DOHH2 (cell line): ENCODE data around the gene MYNN.

Experiments
- H3F3A ChIP-seq: fragments of 200-600 bp; sonication (generic), shearing (Covaris generic); 2 replicates; pipeline ENCODE4 v1.6.0; 2016; ENCODE audit warnings: antibody characterized with exemption, mild to moderate bottlenecking; ENCODE audit not compliant: control insufficient read depth, insufficient read depth
- H3K27ac ChIP-seq: fragments of 200-600 bp; sonication (generic); 2 replicates; pipeline ENCODE4 v1.5.1; 2014; ENCODE audit warnings: low read depth, mild to moderate bottlenecking, low read length, moderate library complexity
- H3K27me3 ChIP-seq: fragments of 200-600 bp; sonication (generic); 2 replicates; pipeline ENCODE4 v1.6.1; 2014; ENCODE audit warnings: mild to moderate bottlenecking, low read length, mixed read lengths; ENCODE audit not compliant: control insufficient read depth
- H3K36me3 ChIP-seq: fragments of 200-600 bp; sonication (generic); 2 replicates; pipeline ENCODE4 v1.6.1; 2014; ENCODE audit warnings: mild to moderate bottlenecking, low read length, moderate library complexity, mixed read lengths; ENCODE audit not compliant: control insufficient read depth
- H3K4me1 ChIP-seq: fragments of 200-600 bp; sonication (generic); 2 replicates; pipeline ENCODE4 v1.6.1; 2014; ENCODE audit warnings: mild to moderate bottlenecking, low read length, mixed read lengths; ENCODE audit not compliant: control insufficient read depth
- H3K4me2 ChIP-seq: fragments of 200-600 bp; sonication (generic); 2 replicates; pipeline ENCODE4 v1.6.0; 2014; ENCODE audit warnings: mild to moderate bottlenecking, low read length, moderate library complexity
- H3K4me3 ChIP-seq: fragments of 200-600 bp; sonication (generic); 2 replicates; pipeline ENCODE4 v1.5.1; 2014; ENCODE audit warnings: mild to moderate bottlenecking, low read length, mixed read lengths
- H3K79me2 ChIP-seq: fragments of 200-600 bp; sonication (generic); 2 replicates; pipeline ENCODE4 v1.6.1; 2014; ENCODE audit warnings: mild to moderate bottlenecking, low read length, mixed read lengths; ENCODE audit not compliant: control insufficient read depth
- H3K9me2 ChIP-seq: fragments of 200-600 bp; sonication (generic); replicated peaks from 2 replicates; pipeline ENCODE4 v1.6.1; 2014; ENCODE audit warnings: mild to moderate bottlenecking, low read length, mixed read lengths; ENCODE audit not compliant: control insufficient read depth
- H3K9me3 ChIP-seq: fragments of 200-600 bp; sonication (generic); 2 replicates; pipeline ENCODE4 v1.6.1; 2014; ENCODE audit warnings: antibody characterized with exemption, low read length, mixed read lengths; ENCODE audit not compliant: control insufficient read depth, insufficient read depth
- H4K20me1 ChIP-seq: fragments of 200-600 bp; sonication (generic); 2 replicates; pipeline ENCODE4 v1.6.0; 2014; ENCODE audit warnings: low read depth, mild to moderate bottlenecking, antibody characterized with exemption, low read length, moderate library complexity; ENCODE audit not compliant: control insufficient read depth, insufficient read depth
- CTCF ChIP-seq: fragments of 200-600 bp; sonication (generic); IDR thresholded peaks from one replicate; pipeline ENCODE4 v1.5.1; 2014; ENCODE audit warnings: antibody characterized with exemption, mild to moderate bottlenecking, low read depth, low read length; ENCODE audit not compliant: poor library complexity, severe bottlenecking
- EZH2phosphoT487 ChIP-seq: fragments of 200-600 bp; sonication (generic); IDR thresholded peaks from 2 replicates; pipeline ENCODE4 v1.6.1; 2017; ENCODE audit warnings: borderline replicate concordance, mild to moderate bottlenecking, antibody characterized with exemption, low read length, moderate library complexity, mixed read lengths

MYNN gene

GRCh38 chr3:169792359-169792758 lies 19.2 kb downstream of the MYNN start:
- Histone ChIP-seq H3K4me3 (no peak overlapping the region), H3K9me2 (no peaks in the 10 kb centered on the region), H3K27ac (no peak overlapping the region), H3K4me2 (no peak overlapping the region), H3K79me2 (no peaks in the 10 kb centered on the region), H3F3A (peaks cover 22% of the 10 kb centered on the region), H3K36me3 (peaks cover 58% of the 10 kb centered on the region), H4K20me1 (no peaks in the 10 kb centered on the region), H3K27me3 (no peaks in the 10 kb centered on the region), H3K9me3 (no peaks in the 10 kb centered on the region), H3K4me1 (0 out of 2 replicates have a peak, but pooled peaks cover 4% of the 10 kb centered on the region)
- TF ChIP-seq CTCF (no peak), EZH2phosphoT487 (no peak)

- Histone ChIP-seq H3K4me3 (no peak overlapping the region), H3K79me2 (peaks cover 3% of the 10 kb centered on the region; the same call in 1 of the 2 replicates), H3K27me3 (no peaks in the 10 kb centered on the region), H3K36me3 (peaks cover 19% of the 10 kb centered on the region; the same call in 1 of the 2 replicates), H3K4me1 (peaks cover 10% of the 10 kb centered on the region), H3K9me3 (no peaks in the 10 kb centered on the region), H3F3A (peaks cover 11% of the 10 kb centered on the region; the same call in 1 of the 2 replicates), H3K4me2 (no peak overlapping the region), H3K27ac (no peak overlapping the region), H3K9me2 (no peaks in the 10 kb centered on the region), H4K20me1 (no peaks in the 10 kb centered on the region)
- TF ChIP-seq EZH2phosphoT487 (no peak), CTCF (no peak)
These were observed 31.5 kb downstream of the MYNN start for GRCh38 chr3:169804681-169805080.

- H3K9me3 ChIP-seq: no peaks in the 10 kb centered on the region
- peaks cover 43% of the 10 kb centered on the region for H3K4me1 ChIP-seq
- H3K27ac ChIP-seq: no peak overlapping the region
- H3K79me2 ChIP-seq: peaks cover 22% of the 10 kb centered on the region
- no peaks in the 10 kb centered on the region for H3K27me3 ChIP-seq
- H3F3A ChIP-seq: peaks cover 12% of the 10 kb centered on the region; the same call in 1 of the 2 replicates
- TF ChIP-seq EZH2phosphoT487: no peak
- TF ChIP-seq CTCF: no peak
- peak overlapping the region; percentile 15 for H3K4me2 ChIP-seq
- H4K20me1 ChIP-seq: no peaks in the 10 kb centered on the region
- peaks cover 10% of the 10 kb centered on the region for H3K36me3 ChIP-seq
- H3K9me2 ChIP-seq: no peaks in the 10 kb centered on the region
- no peak overlapping the region for H3K4me3 ChIP-seq
These were observed 36.1 kb downstream of the MYNN start for GRCh38 chr3:169809230-169809795.
